Pancreas (tissue), 10 donors: Measurements from ENCODE around the gene NR1H2. TPM values are rescaled to one million over a fixed set of nuclear protein-coding genes. Genes with fewer than 3 reads are reported as not detected.
A peak's percentile ranks its signal among the peaks of the same experiment; 100 is the strongest.

Experiments
- ATAC-seq, 4 donors: fragments of 200-7000 bp; cut with Tn5 transposase; one replicate each; pipeline versions ENCODE4 v1.8.0 to v1.9.1; 2020; ENCODE audit warnings: mild to moderate bottlenecking in 4 of 4, moderate library complexity in 4 of 4
- DNase-seq, 6 donors: peaks; one replicate each; pipeline ENCODE4 v3.0.0-alpha.2; 2020
- FAIRE-seq: peaks from 2 replicates; lab custom pipeline; 2012; peaks lifted over from hg19 to GRCh38; lab: Jason Lieb, UNC
- H3K27ac ChIP-seq, 4 donors: fragments of 200-600 bp; sonication (generic); 1 replicate in 3 of 4; 2 replicates in 1 of 4; pipeline versions ENCODE4 v1.5.0 to v1.8.0; 2020
- H3K27me3 ChIP-seq, 4 donors: fragments of 200-600 bp; one replicate each; pipeline ENCODE4 v1.8.0; 2021
- H3K36me3 ChIP-seq, 3 donors: fragments of 200-600 bp; sonication (generic) in 1 of 3; one replicate each; pipeline versions ENCODE4 v1.5.0 to v1.8.0; 2020 to 2021
- H3K4me1 ChIP-seq, 3 donors: fragments of 200-600 bp; one replicate each; pipeline ENCODE4 v1.8.0; 2021
- H3K4me3 ChIP-seq, 4 donors: fragments of 200-600 bp; sonication (generic) in 2 of 4; one replicate each; pipeline versions ENCODE4 v1.5.0 to v1.8.0; 2020 to 2021
- H3K9me3 ChIP-seq, 4 donors: fragments of 200-600 bp; one replicate each; pipeline ENCODE4 v1.8.0; 2021
- WGBS, 2 donors: extraction: QIAGEN DNeasy Blood & Tissue Kit; methylation state at CpG; one replicate each; pipeline ENCODE4 v1.1.7; 2013; 5-methylcytosine and 5-hydroxymethylcytosine counted together
- intact Hi-C, 3 donors: fragments of 100-400 bp; cut with DNase I; formaldehyde crosslinking; loops; one replicate each; pipeline versions ENCODE4 v1.11.1 to v1.14.2; 2022
- polyA plus RNA-seq, 2 donors: library from polyadenylated mRNA; stranded (reverse); fragments of 200-250 nt; gene quantifications; one replicate each; pipeline ENCODE4 v1.2.3, GENCODE V29; 2013
- total RNA-seq, 6 donors: library from RNA; stranded (reverse); fragmentation: NEBNext Ultra II Directional in 4 of 6; extraction: Animal tissue kit (Norgen Biotek cat#: 25700) in 4 of 6; gene quantifications; one replicate each; pipeline versions ENCODE4 v1.2.1 to v1.2.4, GENCODE V29; 2021 to 2023
- TF ChIP-seq, protein P1 (sequence below), 4 donors: fragments of 200-600 bp; sonication (generic) in 3 of 4; IDR thresholded peaks; one replicate each; pipeline versions ENCODE4 v1.5.0 to v1.8.0; 2021; ENCODE audit warnings: antibody characterized with exemption in 4 of 4
- donor health status: healthy with polysubstance abuse.
- donor health status: DM: no; HTN: no; CAD: no; lungs with moderate emphysema.
- donor health status: DM: no; HTN: no; CAD: no.
- donor health status: control.
- donor health status: control.
- donor health status: Bipolar disorder and iron deficiency.
- donor health status: DM: yes; HTN: yes; CAD: no.
- donor health status: DM: no; HTN: no; CAD: no.
- donor health status: DM: no; HTN: no; CAD: no.
- donor health status: DM: yes; HTN: yes; CAD: no.

The NR1H2 gene
- total and polyA plus RNA-seq, 8 donors: 20.5 to 46.5 (median 27.2) TPM

DNA sequence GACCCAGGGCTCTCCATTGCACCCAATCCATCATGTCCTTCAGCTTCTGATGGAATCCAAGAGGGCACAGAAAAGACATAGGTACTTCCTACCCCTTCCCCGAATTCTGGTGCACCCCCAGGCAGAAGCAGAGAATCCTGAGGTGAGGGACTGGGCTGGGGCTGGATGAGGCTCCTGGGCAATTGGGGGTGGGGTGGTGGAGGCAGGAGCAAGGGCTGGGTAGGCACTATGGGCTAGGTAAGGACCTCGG is 44.3 kb upstream of the NR1H2 start:
- WGBS, 2 donors: 21 to 33% methylated on average over 2 of the region's 2 CpGs
- Histone ChIP-seq H3K4me3 (peak overlapping the region in 1 of 4 donors; percentile 54), H3K4me1 (peaks cover 4 to 24% (median 7%) of the 10 kb centered on the region in 3 donors), H3K27ac (no peak overlapping the region), H3K9me3 (no peaks in the 10 kb centered on the region), H3K36me3 (no peaks in the 10 kb centered on the region), H3K27me3 (no peaks in the 10 kb centered on the region)
- TF ChIP-seq, protein P1, sequence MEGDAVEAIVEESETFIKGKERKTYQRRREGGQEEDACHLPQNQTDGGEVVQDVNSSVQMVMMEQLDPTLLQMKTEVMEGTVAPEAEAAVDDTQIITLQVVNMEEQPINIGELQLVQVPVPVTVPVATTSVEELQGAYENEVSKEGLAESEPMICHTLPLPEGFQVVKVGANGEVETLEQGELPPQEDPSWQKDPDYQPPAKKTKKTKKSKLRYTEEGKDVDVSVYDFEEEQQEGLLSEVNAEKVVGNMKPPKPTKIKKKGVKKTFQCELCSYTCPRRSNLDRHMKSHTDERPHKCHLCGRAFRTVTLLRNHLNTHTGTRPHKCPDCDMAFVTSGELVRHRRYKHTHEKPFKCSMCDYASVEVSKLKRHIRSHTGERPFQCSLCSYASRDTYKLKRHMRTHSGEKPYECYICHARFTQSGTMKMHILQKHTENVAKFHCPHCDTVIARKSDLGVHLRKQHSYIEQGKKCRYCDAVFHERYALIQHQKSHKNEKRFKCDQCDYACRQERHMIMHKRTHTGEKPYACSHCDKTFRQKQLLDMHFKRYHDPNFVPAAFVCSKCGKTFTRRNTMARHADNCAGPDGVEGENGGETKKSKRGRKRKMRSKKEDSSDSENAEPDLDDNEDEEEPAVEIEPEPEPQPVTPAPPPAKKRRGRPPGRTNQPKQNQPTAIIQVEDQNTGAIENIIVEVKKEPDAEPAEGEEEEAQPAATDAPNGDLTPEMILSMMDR (IDR thresholded peaks at IDR 0.05): no peak
- no peak for ATAC-seq
- FAIRE-seq: no peak
- intact Hi-C loops: no loop called here
- peak in 1 of 6 donors; percentile 40 for DNase-seq

DNA sequence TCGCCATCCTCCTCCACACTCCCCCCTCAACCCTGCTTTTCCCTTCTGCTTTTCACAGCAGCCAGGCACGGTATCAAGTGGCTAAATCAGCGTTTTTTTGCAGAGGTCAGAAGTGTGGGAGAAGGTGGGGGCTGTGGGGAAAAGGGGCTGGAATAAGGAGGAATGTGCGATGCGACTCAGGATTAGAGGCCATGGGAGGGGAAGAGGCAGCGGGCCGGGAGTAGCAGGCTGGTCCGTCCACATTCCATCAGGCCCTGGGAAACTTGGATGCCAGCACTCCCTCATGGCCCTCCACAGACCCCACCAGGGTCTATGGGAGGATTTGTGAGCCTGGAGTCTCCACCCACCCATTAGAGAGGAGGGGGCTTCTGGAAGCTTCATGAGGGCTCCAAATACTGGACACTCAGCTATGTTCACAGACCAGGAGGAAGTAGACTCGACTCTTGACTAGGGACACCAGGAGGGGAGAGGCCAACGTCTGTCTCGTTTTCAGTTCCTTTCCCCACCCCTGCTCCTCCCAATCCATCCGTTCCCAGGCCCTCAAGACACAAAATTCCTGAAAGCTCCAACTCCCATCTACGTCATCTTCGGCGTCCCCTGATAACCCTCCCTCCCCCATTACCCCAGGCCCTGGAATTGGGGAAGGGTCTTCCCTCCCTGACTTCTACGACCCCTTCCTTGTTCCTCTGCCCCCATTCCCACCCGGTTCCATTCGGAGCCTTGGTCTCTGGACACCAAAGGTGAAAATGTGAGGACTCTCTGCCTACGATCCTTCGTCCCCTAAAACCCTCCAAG is 43.8 kb upstream of the NR1H2 start:
- WGBS, 2 donors: 17 to 19% methylated on average over 20 of the region's 20 CpGs
- Histone ChIP-seq H3K4me3 (peak overlapping the region; percentile 15 to 58 (median 54)), H3K36me3 (no peaks in the 10 kb centered on the region), H3K27ac (peak overlapping the region; percentile 26 to 81 (median 74)), H3K4me1 (peaks cover 4 to 24% (median 7%) of the 10 kb centered on the region in 3 donors), H3K9me3 (no peaks in the 10 kb centered on the region), H3K27me3 (no peaks in the 10 kb centered on the region)
- intact Hi-C loops: no loop called here
- TF ChIP-seq, protein P1 (IDR thresholded peaks at IDR 0.05): no peak
- no peak for FAIRE-seq
- DNase-seq: peak in 4 of 6 donors; percentile 36 to 48 (median 46)
- no peak for ATAC-seq

DNA sequence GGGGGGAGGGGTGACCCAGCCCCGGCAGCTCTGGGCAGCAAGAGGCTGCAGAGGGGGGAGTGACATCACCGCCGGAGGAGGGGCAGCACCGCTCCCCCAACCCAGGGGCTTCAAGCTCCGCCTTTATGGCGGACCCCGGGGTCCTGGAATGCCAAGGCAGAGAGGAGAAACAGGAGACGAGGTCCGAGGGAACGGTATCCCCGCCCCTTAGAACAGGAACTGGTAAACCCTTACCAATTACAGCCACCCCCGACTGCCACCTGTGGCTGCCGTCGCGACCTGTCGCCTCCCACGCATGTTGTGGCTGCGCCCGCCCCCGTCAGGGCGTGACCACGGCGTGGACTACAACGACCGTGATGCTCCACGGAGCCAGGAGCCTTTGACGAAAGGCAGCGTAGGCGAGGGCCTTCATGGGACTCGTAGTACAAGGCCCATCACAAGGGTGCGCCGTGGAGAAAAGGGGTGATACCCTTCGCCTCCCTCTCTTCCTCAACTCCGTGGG is 43.0 kb upstream of the NR1H2 start:
- Histone ChIP-seq H3K27ac (peak overlapping the region; percentile 26 to 81 (median 74)), H3K4me3 (peak overlapping the region; percentile 15 to 58 (median 54)), H3K36me3 (no peaks in the 10 kb centered on the region), H3K4me1 (peaks cover 4 to 20% (median 7%) of the 10 kb centered on the region in 3 donors), H3K27me3 (no peaks in the 10 kb centered on the region), H3K9me3 (no peaks in the 10 kb centered on the region)
- intact Hi-C loops: no loop called here
- TF ChIP-seq, protein P1 (IDR thresholded peaks at IDR 0.05): no peak
- DNase-seq: peak; percentile 89 to 98 (median 93)
- FAIRE-seq: no peak
- ATAC-seq: peak; percentile 54 to 79 (median 70)
- 1% methylated on average over 29 to 34 of the region's 34 CpGs for WGBS, 2 donors

DNA sequence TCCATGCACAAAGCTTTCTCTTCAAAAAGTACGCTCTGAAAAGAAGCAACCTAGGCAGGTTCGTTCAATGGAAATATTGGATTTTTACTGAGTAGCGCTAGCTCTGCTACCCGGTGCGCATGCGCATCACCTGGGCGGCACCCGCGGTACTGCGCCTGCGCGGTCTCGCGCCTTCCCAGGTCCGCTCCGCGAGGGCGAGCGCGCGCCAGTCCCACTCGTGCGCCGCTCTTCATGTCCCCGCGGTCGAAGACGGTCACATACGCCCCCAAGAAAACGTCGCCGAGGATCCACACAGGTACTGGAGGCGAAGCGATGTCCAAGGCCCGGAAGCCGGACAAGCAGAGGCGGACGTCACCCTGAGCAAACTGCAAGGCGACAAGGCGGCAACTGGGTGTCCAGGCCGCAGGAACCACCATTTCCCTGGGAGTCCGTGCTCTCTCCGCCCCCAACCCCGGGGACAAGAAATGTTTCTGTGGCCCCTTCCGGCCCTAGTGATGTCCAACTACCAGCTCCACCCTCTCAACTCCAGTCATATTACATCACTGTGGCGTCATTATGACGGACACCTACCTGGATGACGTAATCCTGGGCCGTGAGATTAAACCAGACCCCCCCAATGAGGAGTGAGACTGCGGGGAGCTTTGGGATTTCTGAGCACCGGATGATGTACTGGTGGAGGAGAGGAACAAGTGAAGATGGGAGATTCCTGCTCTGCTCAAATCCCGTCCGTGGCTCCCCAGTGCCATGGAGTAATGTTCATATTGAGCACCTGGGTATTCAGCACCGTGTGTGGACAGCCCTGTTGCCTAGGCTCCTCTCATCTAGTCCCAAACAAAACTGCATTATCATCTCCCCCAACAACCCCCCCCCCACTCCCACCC is 42.3 kb upstream of the NR1H2 start:
- DNase-seq: peak; percentile 73 to 96 (median 88)
- FAIRE-seq: no peak
- Histone ChIP-seq H3K9me3 (no peaks in the 10 kb centered on the region), H3K27me3 (no peaks in the 10 kb centered on the region), H3K4me3 (peak overlapping the region; percentile 15 to 58 (median 54)), H3K4me1 (peaks cover 4 to 20% (median 7%) of the 10 kb centered on the region in 3 donors), H3K27ac (peak overlapping the region; percentile 26 to 81 (median 74)), H3K36me3 (no peaks in the 10 kb centered on the region)
- TF ChIP-seq, protein P1 (IDR thresholded peaks at IDR 0.05): no peak
- WGBS, 2 donors: 9% methylated on average over 54 of the region's 54 CpGs
- ATAC-seq: peak; percentile 21 to 56 (median 50)
- intact Hi-C loops: no loop called here
